ENCODE data around the gene IQCH.

DNA sequence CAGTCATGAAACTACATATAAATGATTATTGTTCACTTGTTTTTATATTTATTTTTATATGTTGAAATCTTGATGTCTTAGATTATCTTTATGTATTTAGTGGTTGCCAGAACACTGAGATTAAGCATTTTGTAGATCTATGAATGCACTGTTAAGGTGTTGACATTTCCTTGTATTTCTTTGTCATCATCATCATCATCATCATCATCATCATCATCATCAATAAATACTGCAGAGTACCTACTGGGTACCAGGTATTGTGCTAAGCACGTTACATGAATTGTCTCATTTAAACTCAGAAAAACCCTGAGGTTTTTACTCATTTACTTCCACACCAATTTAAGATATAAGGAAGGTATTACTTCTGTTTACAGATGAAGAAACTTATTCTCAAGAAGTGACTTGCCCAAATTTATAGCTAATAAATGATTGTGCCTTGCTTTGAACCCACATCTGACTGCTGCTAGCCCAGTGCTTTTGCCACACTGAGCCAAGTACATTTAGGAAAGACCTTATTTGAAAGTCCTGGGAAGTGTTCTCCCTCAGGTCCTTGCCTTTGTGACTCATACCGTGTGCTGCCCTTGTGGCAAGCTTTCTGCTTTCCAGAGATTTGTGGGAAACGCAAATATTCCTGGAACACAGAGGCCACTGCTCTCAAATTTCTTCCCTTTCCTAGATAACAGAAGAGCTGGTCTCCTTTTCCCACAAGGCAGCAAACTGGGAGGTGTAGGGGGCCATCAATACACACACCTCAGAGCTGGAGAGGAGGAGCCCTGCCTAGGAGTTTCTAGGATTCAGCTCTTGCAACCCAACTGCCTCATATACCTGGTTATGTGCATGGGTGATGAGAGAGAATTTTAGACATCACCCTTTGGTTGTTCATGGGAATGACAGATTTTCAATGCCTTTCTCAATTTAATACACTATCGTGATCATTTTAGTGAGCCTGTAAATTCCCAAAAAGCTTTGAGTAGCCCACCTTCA lies 150.9 kb downstream of the IQCH start:
- TF ChIP-seq POLR2A (IDR thresholded peaks at IDR 0.05) (no peak), EP300 (IDR thresholded peaks at IDR 0.05) (no peak)
- TF ChIP-seq, protein P1, sequence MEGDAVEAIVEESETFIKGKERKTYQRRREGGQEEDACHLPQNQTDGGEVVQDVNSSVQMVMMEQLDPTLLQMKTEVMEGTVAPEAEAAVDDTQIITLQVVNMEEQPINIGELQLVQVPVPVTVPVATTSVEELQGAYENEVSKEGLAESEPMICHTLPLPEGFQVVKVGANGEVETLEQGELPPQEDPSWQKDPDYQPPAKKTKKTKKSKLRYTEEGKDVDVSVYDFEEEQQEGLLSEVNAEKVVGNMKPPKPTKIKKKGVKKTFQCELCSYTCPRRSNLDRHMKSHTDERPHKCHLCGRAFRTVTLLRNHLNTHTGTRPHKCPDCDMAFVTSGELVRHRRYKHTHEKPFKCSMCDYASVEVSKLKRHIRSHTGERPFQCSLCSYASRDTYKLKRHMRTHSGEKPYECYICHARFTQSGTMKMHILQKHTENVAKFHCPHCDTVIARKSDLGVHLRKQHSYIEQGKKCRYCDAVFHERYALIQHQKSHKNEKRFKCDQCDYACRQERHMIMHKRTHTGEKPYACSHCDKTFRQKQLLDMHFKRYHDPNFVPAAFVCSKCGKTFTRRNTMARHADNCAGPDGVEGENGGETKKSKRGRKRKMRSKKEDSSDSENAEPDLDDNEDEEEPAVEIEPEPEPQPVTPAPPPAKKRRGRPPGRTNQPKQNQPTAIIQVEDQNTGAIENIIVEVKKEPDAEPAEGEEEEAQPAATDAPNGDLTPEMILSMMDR (IDR thresholded peaks at IDR 0.05) = no peak
